T-helper 2 cell treated with Interferon-gamma antibody and Interleukin-4, amounts not matched to agents 5 μg/mL and 100 μg/mL, for 36 hours (primary cell): ENCODE data around the gene RERG.
"Not testable (repeated sequence)": the region's sequence is repeated elsewhere in the genome, so short reads cannot be mapped to it uniquely, and the experiment has no call there.

ENCODE experiments used
- DNase-seq: peaks from one replicate; pipeline ENCODE4 v3.0.0; 2021; ENCODE audit warnings: low spot score
- H3K27ac Mint-ChIP-seq: one replicate; pipeline ENCODE4 v1.8.0; 2021; ENCODE audit warnings: mild to moderate bottlenecking, mixed read lengths
- H3K27me3 Mint-ChIP-seq: one replicate; pipeline ENCODE4 v1.8.0; 2021; ENCODE audit warnings: low read depth, mixed read lengths
- H3K36me3 Mint-ChIP-seq: one replicate; pipeline ENCODE4 v1.8.0; 2021; ENCODE audit warnings: low read depth, mixed read lengths
- H3K4me1 Mint-ChIP-seq: one replicate; pipeline ENCODE4 v1.8.0; 2021; ENCODE audit warnings: low read depth, mixed read lengths
- H3K4me3 Mint-ChIP-seq: one replicate; pipeline ENCODE4 v1.8.0; 2022; ENCODE audit warnings: mild to moderate bottlenecking, moderate library complexity, mixed read lengths
- H3K9me3 Mint-ChIP-seq: one replicate; pipeline ENCODE4 v1.8.0; 2021; ENCODE audit warnings: mixed read lengths

RERG gene

DNA sequence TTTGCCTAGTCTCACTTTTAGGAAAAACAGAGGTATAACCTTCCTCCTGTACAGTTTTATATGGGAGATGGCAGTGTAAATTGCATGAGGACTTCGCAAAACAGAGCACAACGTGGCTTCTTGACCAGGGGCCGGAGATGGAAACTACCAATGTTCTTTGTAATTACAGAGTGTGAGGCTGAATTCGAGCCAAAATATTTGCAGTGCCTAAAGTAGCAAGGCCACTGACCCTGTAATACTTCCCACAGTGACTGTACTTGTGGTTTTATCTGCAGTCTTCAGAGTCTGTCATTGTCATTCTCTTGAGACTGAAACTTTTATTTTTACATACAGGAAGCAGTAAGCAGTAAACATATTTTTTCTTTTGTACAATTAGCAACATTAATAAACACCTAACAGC, 98.9 kb downstream of the RERG start:
- H3K36me3 Mint-ChIP-seq, result no peaks in the 10 kb centered on the region
- no peak for DNase-seq
- no peak overlapping the region for H3K27ac Mint-ChIP-seq
- no peak overlapping the region for H3K4me3 Mint-ChIP-seq
- H3K27me3 Mint-ChIP-seq, result peaks cover 3% of the 10 kb centered on the region
- no peaks in the 10 kb centered on the region for H3K4me1 Mint-ChIP-seq
- H3K9me3 Mint-ChIP-seq, result no peaks in the 10 kb centered on the region

GRCh38 chr12:15118955-15119354, 102.3 kb downstream of the RERG start:
- H3K4me3 Mint-ChIP-seq, result no peak overlapping the region
- no peaks in the 10 kb centered on the region for H3K4me1 Mint-ChIP-seq
- no peaks in the 10 kb centered on the region for H3K9me3 Mint-ChIP-seq
- H3K36me3 Mint-ChIP-seq, result no peaks in the 10 kb centered on the region
- peaks cover 3% of the 10 kb centered on the region for H3K27me3 Mint-ChIP-seq
- DNase-seq, result no peak
- no peak overlapping the region for H3K27ac Mint-ChIP-seq

GRCh38 chr12:15116983-15117382, 104.2 kb downstream of the RERG start:
- H3K27me3 Mint-ChIP-seq, result peaks cover 3% of the 10 kb centered on the region
- no peaks in the 10 kb centered on the region for H3K4me1 Mint-ChIP-seq
- no peaks in the 10 kb centered on the region for H3K9me3 Mint-ChIP-seq
- no peaks in the 10 kb centered on the region for H3K36me3 Mint-ChIP-seq
- no peak overlapping the region for H3K27ac Mint-ChIP-seq
- no peak overlapping the region for H3K4me3 Mint-ChIP-seq
- no peak for DNase-seq

DNA sequence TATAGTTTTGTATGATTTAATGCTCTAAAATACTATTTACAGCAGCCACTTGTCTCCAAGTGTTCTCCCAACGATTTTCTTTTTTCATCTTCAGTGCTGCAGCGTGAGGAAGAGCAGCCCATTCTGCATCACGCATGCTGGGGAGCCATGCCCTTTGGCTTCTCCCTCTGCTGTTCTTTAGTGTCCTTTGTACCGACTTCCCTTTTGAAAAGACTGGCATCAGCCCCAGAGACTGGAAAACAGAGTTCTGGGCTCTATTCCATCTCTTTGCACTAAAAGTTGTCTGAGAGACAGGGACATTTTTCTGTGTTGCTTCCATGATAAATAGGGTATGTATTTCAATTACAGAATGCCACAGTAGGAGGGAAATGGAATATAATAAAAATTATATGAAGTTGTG, 105.1 kb downstream of the RERG start:
- no peak for DNase-seq
- Mint-ChIP-seq H3K27me3 (peaks cover 3% of the 10 kb centered on the region), H3K27ac (no peak overlapping the region), H3K4me1 (no peaks in the 10 kb centered on the region), H3K36me3 (no peaks in the 10 kb centered on the region), H3K9me3 (no peaks in the 10 kb centered on the region), H3K4me3 (no peak overlapping the region)

- Mint-ChIP-seq H3K4me3 (no peak overlapping the region), H3K27ac (no peak overlapping the region), H3K36me3 (no peaks in the 10 kb centered on the region), H3K4me1 (no peaks in the 10 kb centered on the region), H3K27me3 (peaks cover 3% of the 10 kb centered on the region), H3K9me3 (no peaks in the 10 kb centered on the region)
- no peak for DNase-seq
Measured at GRCh38 chr12:15115434-15115833, 105.8 kb downstream of the RERG start.

DNA sequence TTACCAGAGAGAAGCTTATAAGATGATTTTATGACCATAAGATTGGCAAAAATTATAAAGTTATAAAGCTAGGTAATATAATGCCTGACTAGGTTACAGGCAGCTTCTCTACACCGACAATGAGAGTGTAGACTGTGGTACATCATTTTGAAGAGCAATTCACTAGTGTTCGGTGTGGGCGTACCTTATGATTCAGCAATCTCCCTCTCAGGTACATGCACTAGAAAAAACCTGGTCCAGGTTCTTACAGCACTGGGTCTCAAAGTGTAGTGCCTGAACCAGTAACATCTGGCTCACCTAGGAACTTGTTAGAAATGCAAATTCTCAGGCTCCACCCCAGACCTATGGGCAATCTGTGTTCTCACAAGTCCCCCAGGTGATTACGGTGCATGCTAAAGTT, 106.7 kb downstream of the RERG start:
- H3K36me3 Mint-ChIP-seq, result no peaks in the 10 kb centered on the region
- H3K4me3 Mint-ChIP-seq, result no peak overlapping the region
- H3K4me1 Mint-ChIP-seq, result no peaks in the 10 kb centered on the region
- no peak for DNase-seq
- H3K27ac Mint-ChIP-seq, result no peak overlapping the region
- no peaks in the 10 kb centered on the region for H3K27me3 Mint-ChIP-seq
- no peaks in the 10 kb centered on the region for H3K9me3 Mint-ChIP-seq

- no peaks in the 10 kb centered on the region for H3K36me3 Mint-ChIP-seq
- H3K4me3 Mint-ChIP-seq, result no peak overlapping the region
- H3K9me3 Mint-ChIP-seq, result no peaks in the 10 kb centered on the region
- no peak for DNase-seq
- peaks cover 2% of the 10 kb centered on the region for H3K27me3 Mint-ChIP-seq
- H3K27ac Mint-ChIP-seq, result no peak overlapping the region
- peaks cover 3% of the 10 kb centered on the region for H3K4me1 Mint-ChIP-seq
Measured at GRCh38 chr12:15092826-15093225, 128.4 kb downstream of the RERG start.

GRCh38 chr12:15090441-15090840, 130.8 kb downstream of the RERG start:
- H3K27ac Mint-ChIP-seq, result no peak overlapping the region
- no peaks in the 10 kb centered on the region for H3K36me3 Mint-ChIP-seq
- H3K4me1 Mint-ChIP-seq, result peaks cover 5% of the 10 kb centered on the region
- H3K27me3 Mint-ChIP-seq, result peaks cover 2% of the 10 kb centered on the region
- no peak for DNase-seq
- H3K9me3 Mint-ChIP-seq, result no peaks in the 10 kb centered on the region
- H3K4me3 Mint-ChIP-seq, result no peak overlapping the region

DNA sequence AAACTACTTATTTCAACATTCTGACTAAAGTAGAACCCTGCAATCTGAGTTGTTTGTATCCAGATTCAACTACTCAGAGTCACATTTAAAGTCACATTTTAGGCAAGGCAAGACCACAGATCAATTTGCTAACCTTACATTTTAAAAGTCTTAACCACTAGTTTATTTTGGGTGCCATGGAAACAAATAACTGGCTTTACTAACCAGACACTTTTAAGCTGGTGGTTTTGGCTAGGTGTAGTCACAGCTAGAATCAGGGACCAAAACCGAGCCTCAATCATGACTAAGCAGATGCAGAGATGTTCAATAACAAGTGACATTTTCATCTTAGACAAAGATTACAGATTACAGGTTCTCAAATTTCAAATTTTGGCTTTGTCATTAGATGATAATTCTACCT, 133.1 kb downstream of the RERG start:
- Mint-ChIP-seq H3K9me3 (no peaks in the 10 kb centered on the region), H3K4me1 (peaks cover 5% of the 10 kb centered on the region), H3K27ac (no peak overlapping the region), H3K27me3 (peaks cover 2% of the 10 kb centered on the region), H3K36me3 (no peaks in the 10 kb centered on the region), H3K4me3 (no peak overlapping the region)
- DNase-seq, result peak; percentile 5

GRCh38 chr12:15077751-15078150, 143.5 kb downstream of the RERG start:
- H3K9me3 Mint-ChIP-seq, H3K36me3 Mint-ChIP-seq, DNase-seq, H3K27me3 Mint-ChIP-seq: not testable (repeated sequence)
- peaks cover 11% of the 10 kb centered on the region for H3K4me1 Mint-ChIP-seq
- H3K4me3 Mint-ChIP-seq, result peak overlapping the region; percentile 8
- peak overlapping the region; percentile 55 for H3K27ac Mint-ChIP-seq

DNA sequence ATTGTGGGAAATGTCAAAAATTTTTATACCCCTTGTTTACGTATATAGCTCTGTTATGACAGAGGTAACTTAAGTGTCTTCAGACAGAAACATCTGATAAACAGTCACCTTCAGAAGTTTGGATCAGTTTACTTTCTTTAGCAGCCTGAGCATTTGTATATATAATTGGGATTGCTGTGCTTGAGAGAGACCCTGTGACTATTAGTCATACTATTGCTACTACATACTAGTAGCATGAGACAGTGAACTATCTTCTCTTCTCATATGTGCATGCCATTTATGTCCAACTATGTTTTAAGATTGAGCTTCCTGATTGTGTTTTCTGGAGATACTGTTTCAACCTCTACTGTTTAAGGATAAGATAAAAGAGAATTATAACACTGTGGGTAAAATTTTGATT, 146.9 kb downstream of the RERG start:
- Mint-ChIP-seq H3K4me1 (peaks cover 11% of the 10 kb centered on the region), H3K4me3 (no peak overlapping the region), H3K27me3 (peaks cover 2% of the 10 kb centered on the region), H3K27ac (no peak overlapping the region), H3K36me3 (no peaks in the 10 kb centered on the region), H3K9me3 (no peaks in the 10 kb centered on the region)
- no peak for DNase-seq

- Mint-ChIP-seq H3K27ac (no peak overlapping the region), H3K27me3 (peaks cover 13% of the 10 kb centered on the region), H3K9me3 (no peaks in the 10 kb centered on the region), H3K36me3 (no peaks in the 10 kb centered on the region), H3K4me3 (no peak overlapping the region), H3K4me1 (no peaks in the 10 kb centered on the region)
- DNase-seq, result no peak
Measured at GRCh38 chr12:15059123-15059522, 162.1 kb downstream of the RERG start.
